Adipocyte (in vitro differentiated cells): Measurements from ENCODE around the gene PARL.

Experiments used
- DNase-seq: peaks from one replicate; pipeline ENCODE4 v3.0.0-alpha.2; 2015; ENCODE audit warnings: low read depth
- H3K27me3 ChIP-seq: replicated peaks from 2 replicates; pipeline ENCODE4 v1.7.0; 2013; ENCODE audit warnings: mild to moderate bottlenecking, low read length, moderate library complexity; ENCODE audit not compliant: control insufficient read depth, insufficient read depth
- H3K36me3 ChIP-seq: 2 replicates; pipeline ENCODE4 v1.7.0; 2013; ENCODE audit warnings: low read length, mild to moderate bottlenecking, moderate library complexity; ENCODE audit not compliant: control insufficient read depth, insufficient read depth, severe bottlenecking
- H3K4me1 ChIP-seq: 2 replicates; pipeline ENCODE4 v1.7.0; 2013; ENCODE audit warnings: mild to moderate bottlenecking, low read length, moderate library complexity; ENCODE audit not compliant: control insufficient read depth, insufficient read depth
- H3K4me3 ChIP-seq: 2 replicates; pipeline ENCODE4 v1.7.0; 2013; ENCODE audit warnings: mild to moderate bottlenecking, low read length, moderate library complexity
- H3K9ac ChIP-seq: 2 replicates; pipeline ENCODE4 v1.7.0; 2013; ENCODE audit warnings: mild to moderate bottlenecking, low read length, moderate library complexity
- H3K9me3 ChIP-seq: 2 replicates; pipeline ENCODE4 v1.7.0; 2013; ENCODE audit warnings: mild to moderate bottlenecking, low read length, moderate library complexity; ENCODE audit not compliant: control insufficient read depth

Gene PARL, protein sequence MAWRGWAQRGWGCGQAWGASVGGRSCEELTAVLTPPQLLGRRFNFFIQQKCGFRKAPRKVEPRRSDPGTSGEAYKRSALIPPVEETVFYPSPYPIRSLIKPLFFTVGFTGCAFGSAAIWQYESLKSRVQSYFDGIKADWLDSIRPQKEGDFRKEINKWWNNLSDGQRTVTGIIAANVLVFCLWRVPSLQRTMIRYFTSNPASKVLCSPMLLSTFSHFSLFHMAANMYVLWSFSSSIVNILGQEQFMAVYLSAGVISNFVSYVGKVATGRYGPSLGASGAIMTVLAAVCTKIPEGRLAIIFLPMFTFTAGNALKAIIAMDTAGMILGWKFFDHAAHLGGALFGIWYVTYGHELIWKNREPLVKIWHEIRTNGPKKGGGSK

GRCh38 chr3:183884427-183885296, at the start of gene PARL:
PARL (minus strand) TSS chr3:183884880; CDS start chr3:183884846, 34 bp downstream.
- no peaks in the 10 kb centered on the region for H3K36me3 ChIP-seq
- peaks cover 16% of the 10 kb centered on the region for H3K4me1 ChIP-seq
- peak within 1 kb of the TSS; percentile 89 for H3K4me3 ChIP-seq
- peak within 1 kb of the TSS; percentile 90 for H3K9ac ChIP-seq
- H3K27me3 ChIP-seq: peaks cover 8% of the 10 kb centered on the region
- peak; percentile 97 for DNase-seq
- no peaks in the 10 kb centered on the region for H3K9me3 ChIP-seq

GRCh38 chr3:183933160-183933559, 48.5 kb upstream of the PARL start:
- Histone ChIP-seq H3K4me1 (no peaks in the 10 kb centered on the region), H3K4me3 (no peak overlapping the region), H3K36me3 (peaks cover 34% of the 10 kb centered on the region), H3K27me3 (no peaks in the 10 kb centered on the region), H3K9ac (no peak overlapping the region), H3K9me3 (no peaks in the 10 kb centered on the region)
- DNase-seq: no peak

DNA sequence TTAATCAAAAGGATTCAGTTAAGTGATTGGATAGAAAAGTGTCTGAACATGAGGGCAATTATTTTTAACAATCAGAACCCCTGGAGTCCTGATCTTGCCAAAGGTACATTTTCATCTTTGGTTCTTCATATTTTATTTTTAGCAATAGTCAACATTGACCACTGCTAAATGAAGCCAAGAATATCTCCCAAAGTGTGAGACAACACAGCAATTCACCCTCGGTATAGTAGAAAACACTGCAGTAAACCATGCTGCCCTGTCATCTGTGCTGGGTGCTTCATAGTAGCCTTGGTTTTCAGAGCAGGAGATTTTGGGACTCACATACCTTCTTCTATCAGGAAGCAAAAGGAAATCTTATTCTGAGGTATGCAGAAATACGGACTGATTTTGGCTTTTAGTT, 47.2 kb upstream of the PARL start:
- H3K9me3 ChIP-seq: no peaks in the 10 kb centered on the region
- peaks cover 33% of the 10 kb centered on the region for H3K36me3 ChIP-seq
- H3K4me3 ChIP-seq: no peak overlapping the region
- H3K9ac ChIP-seq: no peak overlapping the region
- no peaks in the 10 kb centered on the region for H3K4me1 ChIP-seq
- no peak for DNase-seq
- H3K27me3 ChIP-seq: no peaks in the 10 kb centered on the region

- H3K9ac ChIP-seq: no peak overlapping the region
- DNase-seq: no peak
These were observed 45.4 kb upstream of the PARL start for GRCh38 chr3:183930086-183930485.

GRCh38 chr3:183927059-183927458, 42.4 kb upstream of the PARL start:
- H3K9ac ChIP-seq: no peak overlapping the region
- no peaks in the 10 kb centered on the region for H3K27me3 ChIP-seq
- H3K9me3 ChIP-seq: no peaks in the 10 kb centered on the region
- peaks cover 41% of the 10 kb centered on the region for H3K36me3 ChIP-seq
- DNase-seq: no peak
- H3K4me1 ChIP-seq: peaks cover 5% of the 10 kb centered on the region
- no peak overlapping the region for H3K4me3 ChIP-seq

More at GRCh38 chr3:183930086-183930485, 45.4 kb upstream of the PARL start:
- H3K27me3 ChIP-seq: no peaks in the 10 kb centered on the region
- peaks cover 31% of the 10 kb centered on the region for H3K36me3 ChIP-seq
- H3K4me3 ChIP-seq: no peak overlapping the region
- no peaks in the 10 kb centered on the region for H3K4me1 ChIP-seq
- no peaks in the 10 kb centered on the region for H3K9me3 ChIP-seq

DNA sequence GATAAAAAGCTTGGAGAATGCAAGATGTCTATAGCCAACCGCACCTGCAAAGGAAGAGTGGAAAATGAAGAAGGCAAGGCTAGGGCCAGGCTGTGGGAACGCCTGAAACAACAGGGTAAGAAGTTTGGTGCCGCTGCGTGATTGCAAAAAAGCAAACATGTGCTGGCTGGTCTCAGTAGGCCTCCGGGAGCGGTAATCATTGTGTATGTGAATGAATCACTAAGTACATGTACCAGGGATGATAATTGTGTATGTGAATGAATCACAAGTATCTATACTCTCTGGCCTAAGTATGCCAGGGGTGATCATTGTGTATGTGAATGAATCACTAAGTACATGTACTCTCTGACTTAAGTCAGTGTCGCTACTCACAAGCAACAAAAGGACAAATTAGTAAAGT, 40.3 kb upstream of the PARL start:
- H3K9ac ChIP-seq: no peak overlapping the region
- H3K36me3 ChIP-seq: peaks cover 48% of the 10 kb centered on the region
- DNase-seq: peak; percentile 28
- no peaks in the 10 kb centered on the region for H3K9me3 ChIP-seq
- no peaks in the 10 kb centered on the region for H3K27me3 ChIP-seq
- peaks cover 5% of the 10 kb centered on the region for H3K4me1 ChIP-seq
- H3K4me3 ChIP-seq: no peak overlapping the region

- H3K4me1 ChIP-seq: peaks cover 5% of the 10 kb centered on the region
- H3K9me3 ChIP-seq: no peaks in the 10 kb centered on the region
- H3K27me3 ChIP-seq: no peaks in the 10 kb centered on the region
- DNase-seq: no peak
- no peak overlapping the region for H3K9ac ChIP-seq
- H3K36me3 ChIP-seq: peaks cover 52% of the 10 kb centered on the region
- no peak overlapping the region for H3K4me3 ChIP-seq
These were observed 39.9 kb upstream of the PARL start for GRCh38 chr3:183924543-183924942.

- peaks cover 5% of the 10 kb centered on the region for H3K4me1 ChIP-seq
- no peak for DNase-seq
- no peak overlapping the region for H3K4me3 ChIP-seq
- H3K9me3 ChIP-seq: no peaks in the 10 kb centered on the region
- no peak overlapping the region for H3K9ac ChIP-seq
- H3K36me3 ChIP-seq: peaks cover 41% of the 10 kb centered on the region
- H3K27me3 ChIP-seq: no peaks in the 10 kb centered on the region
These were observed 37.7 kb upstream of the PARL start for GRCh38 chr3:183922421-183922820.

- Histone ChIP-seq H3K9ac (no peak overlapping the region), H3K4me3 (no peak overlapping the region), H3K27me3 (no peaks in the 10 kb centered on the region), H3K4me1 (peaks cover 5% of the 10 kb centered on the region), H3K9me3 (no peaks in the 10 kb centered on the region), H3K36me3 (peaks cover 35% of the 10 kb centered on the region)
- DNase-seq: no peak
These were observed 36.4 kb upstream of the PARL start for GRCh38 chr3:183921096-183921495.

DNA sequence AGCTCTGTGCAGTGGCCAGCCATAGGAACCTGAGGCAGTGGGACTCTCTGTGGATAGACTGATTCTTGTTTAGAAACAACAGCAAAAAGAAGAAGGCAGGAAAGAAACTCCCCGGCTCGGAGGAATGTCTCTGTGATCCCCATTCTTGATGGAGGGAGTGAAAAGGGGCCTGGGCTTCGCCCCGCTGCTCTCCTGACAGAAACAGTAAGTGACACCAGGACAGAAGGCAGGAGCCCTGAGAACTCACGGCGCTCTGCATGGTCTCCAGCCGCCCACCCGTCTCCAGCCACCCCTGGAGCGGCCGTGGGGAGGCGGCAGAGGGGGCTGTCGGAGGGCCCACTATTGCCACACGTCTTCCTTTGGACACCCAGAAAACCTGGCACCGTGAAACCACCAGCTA, 35.7 kb upstream of the PARL start:
- Histone ChIP-seq H3K9me3 (no peaks in the 10 kb centered on the region), H3K4me3 (no peak overlapping the region), H3K9ac (no peak overlapping the region)

GRCh38 chr3:183918178-183918577, 33.5 kb upstream of the PARL start:
- H3K9me3 ChIP-seq: no peaks in the 10 kb centered on the region
- H3K4me3 ChIP-seq: no peak overlapping the region
- H3K36me3 ChIP-seq: peaks cover 21% of the 10 kb centered on the region
- DNase-seq: no peak
- no peaks in the 10 kb centered on the region for H3K4me1 ChIP-seq
- H3K27me3 ChIP-seq: no peaks in the 10 kb centered on the region
- no peak overlapping the region for H3K9ac ChIP-seq

More for the DNA sequence above, 35.7 kb upstream of the PARL start:
- no peak for DNase-seq
- peaks cover 5% of the 10 kb centered on the region for H3K4me1 ChIP-seq
- H3K27me3 ChIP-seq: no peaks in the 10 kb centered on the region
- peaks cover 33% of the 10 kb centered on the region for H3K36me3 ChIP-seq
